Upper lobe of right lung (tissue), 1 donor: ENCODE data around the gene RUNX1. TPM values are rescaled to one million over a fixed set of nuclear protein-coding genes. Genes with fewer than 3 reads are reported as not detected.

Experiments used
- ATAC-seq: fragments of 200-7000 bp; cut with Tn5 transposase; one replicate; pipeline ENCODE4 v1.9.1; 2020; ENCODE audit warnings: mild to moderate bottlenecking, moderate library complexity
- DNase-seq: peaks from one replicate; pipeline ENCODE4 v3.0.0-alpha.2; 2020
- H3K27ac ChIP-seq: fragments of 200-600 bp; one replicate; pipeline ENCODE4 v1.8.0; 2022
- H3K27me3 ChIP-seq: fragments of 200-600 bp; one replicate; pipeline ENCODE4 v1.8.0; 2022; ENCODE audit warnings: mild to moderate bottlenecking
- H3K36me3 ChIP-seq: fragments of 200-600 bp; one replicate; pipeline ENCODE4 v1.8.0; 2022
- H3K4me1 ChIP-seq: fragments of 200-600 bp; one replicate; pipeline ENCODE4 v1.8.0; 2022
- H3K4me3 ChIP-seq: fragments of 200-600 bp; one replicate; pipeline ENCODE4 v1.8.0; 2022; ENCODE audit warnings: mild to moderate bottlenecking
- H3K9me3 ChIP-seq: fragments of 200-600 bp; one replicate; pipeline ENCODE4 v1.8.0; 2022
- intact Hi-C: fragments of 100-400 bp; cut with DNase I; formaldehyde crosslinking; loops from one replicate; pipeline ENCODE4 v1.11.0; 2022
- total RNA-seq: library from RNA; stranded (reverse); fragmentation: NEBNext Ultra II Directional; extraction: Animal tissue kit (Norgen Biotek cat#: 25700); gene quantifications from one replicate; pipeline ENCODE4 v1.2.1, GENCODE V29; 2021
- TF ChIP-seq, protein P1 (sequence below): fragments of 200-600 bp; IDR thresholded peaks from one replicate; pipeline ENCODE4 v1.8.0; 2022; ENCODE audit warnings: antibody characterized with exemption
- donor health status: DM: no; HTN: yes; CAD: no; lungs with severe emphysema.

The RUNX1 gene
- total RNA-seq, 1 donor from 2014 or later: 86.9 TPM

DNA sequence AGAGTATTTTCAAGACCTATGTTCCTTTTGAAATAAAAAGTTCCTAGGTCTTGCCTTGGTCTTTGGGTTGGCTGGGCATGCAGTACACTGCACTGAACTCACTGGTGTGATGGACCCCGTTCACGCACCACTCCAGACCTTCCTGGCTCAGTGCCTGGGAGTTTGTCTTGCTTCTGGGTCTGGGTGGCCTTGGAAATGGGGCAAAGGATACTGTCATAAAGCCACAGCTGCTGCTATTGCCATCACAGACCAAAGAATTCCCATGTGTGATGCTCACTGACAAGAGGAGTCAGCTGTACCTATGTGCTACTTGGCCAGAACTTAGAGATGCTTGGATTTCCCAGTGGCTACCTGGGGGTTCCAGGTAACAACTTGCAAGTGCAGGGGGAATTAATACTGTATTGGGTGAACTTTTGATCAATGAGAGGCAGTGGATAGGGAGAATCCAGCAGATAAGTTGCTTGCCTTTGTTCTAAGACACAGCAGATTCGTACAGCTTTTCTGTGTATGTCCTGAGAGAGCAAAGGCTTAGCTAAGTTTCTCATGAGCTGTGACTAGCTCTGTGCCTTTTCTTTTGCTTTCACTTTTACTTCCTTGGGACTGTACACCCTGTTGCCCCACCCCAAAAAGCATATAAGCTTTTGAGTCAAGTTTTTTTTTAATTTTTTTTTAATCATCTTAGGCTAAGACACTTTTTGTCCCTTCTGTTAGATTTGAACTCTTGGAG is 115.3 kb downstream of the RUNX1 start:
- ATAC-seq (peak; percentile 77), DNase-seq (no peak)
- H3K4me1 ChIP-seq: peaks cover 11% of the 10 kb centered on the region
- H3K27ac ChIP-seq: no peak overlapping the region
- TF ChIP-seq, protein P1, sequence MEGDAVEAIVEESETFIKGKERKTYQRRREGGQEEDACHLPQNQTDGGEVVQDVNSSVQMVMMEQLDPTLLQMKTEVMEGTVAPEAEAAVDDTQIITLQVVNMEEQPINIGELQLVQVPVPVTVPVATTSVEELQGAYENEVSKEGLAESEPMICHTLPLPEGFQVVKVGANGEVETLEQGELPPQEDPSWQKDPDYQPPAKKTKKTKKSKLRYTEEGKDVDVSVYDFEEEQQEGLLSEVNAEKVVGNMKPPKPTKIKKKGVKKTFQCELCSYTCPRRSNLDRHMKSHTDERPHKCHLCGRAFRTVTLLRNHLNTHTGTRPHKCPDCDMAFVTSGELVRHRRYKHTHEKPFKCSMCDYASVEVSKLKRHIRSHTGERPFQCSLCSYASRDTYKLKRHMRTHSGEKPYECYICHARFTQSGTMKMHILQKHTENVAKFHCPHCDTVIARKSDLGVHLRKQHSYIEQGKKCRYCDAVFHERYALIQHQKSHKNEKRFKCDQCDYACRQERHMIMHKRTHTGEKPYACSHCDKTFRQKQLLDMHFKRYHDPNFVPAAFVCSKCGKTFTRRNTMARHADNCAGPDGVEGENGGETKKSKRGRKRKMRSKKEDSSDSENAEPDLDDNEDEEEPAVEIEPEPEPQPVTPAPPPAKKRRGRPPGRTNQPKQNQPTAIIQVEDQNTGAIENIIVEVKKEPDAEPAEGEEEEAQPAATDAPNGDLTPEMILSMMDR: no peak
- H3K27me3 ChIP-seq: no peaks in the 10 kb centered on the region
- no peaks in the 10 kb centered on the region for H3K9me3 ChIP-seq
- intact Hi-C loops: no loop called here
- no peak overlapping the region for H3K4me3 ChIP-seq
- no peaks in the 10 kb centered on the region for H3K36me3 ChIP-seq

DNA sequence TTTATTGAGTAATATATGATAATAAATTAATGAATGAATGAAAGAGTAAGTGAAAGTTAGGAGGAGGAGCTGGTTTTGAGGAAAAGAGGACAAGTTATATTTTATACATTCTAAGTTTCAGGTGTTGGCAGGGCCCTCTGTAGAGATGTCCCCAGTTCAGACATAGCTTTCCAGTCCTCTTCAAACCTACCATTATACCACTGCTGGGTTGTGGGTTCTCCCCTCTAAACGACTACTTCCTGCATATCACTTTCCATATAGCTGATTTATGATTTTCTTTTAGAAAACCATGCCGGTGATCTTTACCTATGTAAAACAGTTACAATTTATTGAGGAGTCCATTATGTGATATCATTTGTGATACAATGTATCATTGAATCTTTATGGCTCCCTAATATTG is 116.9 kb downstream of the RUNX1 start:
- DNase-seq (no peak), ATAC-seq (no peak)
- intact Hi-C loops: no loop called here
- TF ChIP-seq, protein P1: no peak
- no peak overlapping the region for H3K27ac ChIP-seq
- peaks cover 11% of the 10 kb centered on the region for H3K4me1 ChIP-seq
- no peaks in the 10 kb centered on the region for H3K36me3 ChIP-seq
- H3K4me3 ChIP-seq: no peak overlapping the region
- H3K27me3 ChIP-seq: no peaks in the 10 kb centered on the region
- H3K9me3 ChIP-seq: no peaks in the 10 kb centered on the region

DNA sequence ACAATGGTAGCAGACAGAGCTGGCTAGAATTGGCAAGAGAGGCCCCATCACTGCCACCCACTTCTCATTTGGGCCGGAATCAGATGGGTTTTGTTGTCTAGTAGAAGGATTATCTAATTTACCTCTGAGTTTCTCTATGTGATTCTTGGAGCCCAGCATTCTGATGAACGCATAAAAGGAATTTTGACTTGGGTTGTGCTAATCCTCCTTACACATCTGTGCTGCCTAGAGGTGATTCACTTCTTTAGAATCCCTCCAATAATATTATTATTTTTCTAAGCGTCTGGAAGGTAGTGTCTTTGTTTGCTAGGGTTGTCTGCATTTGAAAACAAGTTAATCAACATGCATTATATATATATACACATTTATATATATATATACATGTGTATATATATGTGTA is 118.1 kb downstream of the RUNX1 start:
- no peaks in the 10 kb centered on the region for H3K27me3 ChIP-seq
- ATAC-seq (no peak), DNase-seq (no peak)
- intact Hi-C loops: no loop called here
- no peak overlapping the region for H3K4me3 ChIP-seq
- peaks cover 14% of the 10 kb centered on the region for H3K4me1 ChIP-seq
- no peaks in the 10 kb centered on the region for H3K9me3 ChIP-seq
- TF ChIP-seq, protein P1: no peak
- no peaks in the 10 kb centered on the region for H3K36me3 ChIP-seq
- H3K27ac ChIP-seq: no peak overlapping the region

DNA sequence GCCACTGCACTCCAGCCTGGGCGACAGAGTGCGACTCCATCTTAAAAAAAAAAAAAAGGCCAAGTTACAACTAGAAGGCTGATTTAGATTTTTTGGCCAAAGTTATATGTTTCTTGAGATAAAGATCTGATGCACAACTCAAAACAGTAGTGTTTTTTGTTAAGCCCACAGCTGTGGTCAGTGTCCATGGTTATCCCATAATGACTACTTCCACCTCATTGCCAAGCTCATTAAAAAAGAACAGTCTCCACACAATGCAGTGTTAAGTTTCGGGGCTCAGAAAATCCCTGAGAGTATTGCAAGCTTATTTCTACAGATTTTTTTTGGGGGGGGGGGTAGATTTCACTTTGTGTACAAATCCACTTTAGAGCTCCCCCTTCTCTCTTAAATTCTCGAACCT is 120.5 kb downstream of the RUNX1 start:
- ATAC-seq: no peak
- Histone ChIP-seq H3K4me3 (no peak overlapping the region), H3K36me3 (no peaks in the 10 kb centered on the region)

DNA sequence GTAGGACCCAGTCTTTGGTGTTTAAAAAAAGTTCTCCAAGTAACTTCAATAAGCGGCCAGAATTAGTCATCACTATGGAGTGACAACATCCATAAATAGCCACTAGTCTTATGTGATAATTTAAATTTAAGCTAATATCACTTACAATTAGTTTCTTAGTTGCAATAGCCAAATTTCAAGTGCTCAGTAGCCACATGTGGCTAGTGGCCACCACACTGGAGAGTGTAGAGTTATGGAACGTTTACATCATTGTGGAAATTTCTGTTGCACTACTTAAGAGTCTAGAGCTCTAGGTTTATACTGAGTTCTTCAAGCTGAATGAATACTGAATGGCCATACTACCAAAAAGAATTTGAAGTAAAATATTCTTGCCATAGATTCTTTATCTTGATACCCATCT is 121.1 kb downstream of the RUNX1 start:
- intact Hi-C loops: no loop called here
- no peak overlapping the region for H3K27ac ChIP-seq
- ATAC-seq: no peak

More for the DNA sequence above, 120.5 kb downstream of the RUNX1 start:
- TF ChIP-seq, protein P1: no peak
- no peaks in the 10 kb centered on the region for H3K27me3 ChIP-seq
- no peak for DNase-seq
- intact Hi-C loops: no loop called here
- H3K4me1 ChIP-seq: peaks cover 7% of the 10 kb centered on the region
- no peaks in the 10 kb centered on the region for H3K9me3 ChIP-seq
- H3K27ac ChIP-seq: no peak overlapping the region

More for the DNA sequence above, 121.1 kb downstream of the RUNX1 start:
- Histone ChIP-seq H3K4me1 (peaks cover 3% of the 10 kb centered on the region), H3K27me3 (no peaks in the 10 kb centered on the region), H3K36me3 (no peaks in the 10 kb centered on the region), H3K9me3 (no peaks in the 10 kb centered on the region), H3K4me3 (no peak overlapping the region)
- TF ChIP-seq, protein P1: no peak
- no peak for DNase-seq
